Occipital lobe (tissue), 2 donors: ENCODE results near the gene KAT5. TPM values are rescaled to one million over a fixed set of nuclear protein-coding genes. Genes with fewer than 3 reads are reported as not detected.
"Not testable (repeated sequence)": the region's sequence is repeated elsewhere in the genome, so short reads cannot be mapped to it uniquely, and the experiment has no call there.

Source experiments
- DNase-seq: peaks from one replicate; lab custom pipeline; 2025; lab: John Stamatoyannopoulos, UW
- total RNA-seq: library from RNA; depleted of rRNA; stranded (reverse); fragments of >200 nt; gene quantifications from one replicate; pipeline ENCODE4 v1.2.3, GENCODE V29; 2014

KAT5 gene
- total RNA-seq, 1 donor from 2014 or later: 43.8 TPM

DNA sequence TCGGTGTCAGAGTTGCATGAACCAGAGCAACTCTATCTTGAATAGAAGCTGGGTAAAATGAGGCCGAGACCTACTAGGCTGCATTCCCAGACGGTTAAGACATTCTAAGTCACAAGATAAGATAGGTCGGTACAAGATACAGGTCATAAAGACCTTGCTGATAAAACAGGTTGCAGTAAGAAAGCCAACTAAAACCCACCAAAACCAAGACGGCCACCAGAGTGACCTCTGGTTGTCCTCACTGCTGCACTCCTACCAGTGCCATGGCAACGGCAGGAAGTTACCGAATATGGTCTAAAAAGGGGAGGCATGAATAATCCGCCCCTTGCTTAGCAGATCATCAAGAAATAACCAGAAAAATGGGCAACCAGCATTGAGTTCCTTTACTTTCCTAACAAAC lies 2.4 kb upstream of the KAT5 start:
- no peak for DNase-seq

GRCh38 chr11:65710421-65710820 lies 1.6 kb upstream of the KAT5 start:
- no peak for DNase-seq

DNA sequence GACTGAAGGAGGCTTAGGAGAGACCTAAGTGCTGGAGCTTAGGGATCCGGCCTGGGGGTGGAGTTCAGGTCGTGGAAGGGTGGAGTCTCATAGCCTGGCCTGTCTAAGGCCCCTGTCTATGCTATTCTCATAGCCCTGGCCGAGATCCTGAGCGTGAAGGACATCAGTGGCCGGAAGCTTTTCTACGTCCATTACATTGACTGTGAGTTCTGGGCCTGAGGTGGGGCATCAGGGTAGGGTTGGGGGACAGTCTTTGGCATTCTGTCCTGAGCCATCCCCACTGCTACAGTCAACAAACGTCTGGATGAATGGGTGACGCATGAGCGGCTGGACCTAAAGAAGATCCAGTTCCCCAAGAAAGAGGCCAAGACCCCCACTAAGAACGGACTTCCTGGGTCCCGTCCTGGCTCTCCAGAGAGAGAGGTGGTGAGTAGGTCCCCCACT lies 603 bp downstream of the KAT5 start:
- DNase-seq: no peak

GRCh38 chr11:65713212-65713969 lies 1.3 kb downstream of the KAT5 start:
- no peak for DNase-seq

GRCh38 chr11:65714433-65714832 lies 2.4 kb downstream of the KAT5 start:
- no peak for DNase-seq

- no peak for DNase-seq
Observed at GRCh38 chr11:65716302-65716701, 4.2 kb downstream of the KAT5 start.

DNA sequence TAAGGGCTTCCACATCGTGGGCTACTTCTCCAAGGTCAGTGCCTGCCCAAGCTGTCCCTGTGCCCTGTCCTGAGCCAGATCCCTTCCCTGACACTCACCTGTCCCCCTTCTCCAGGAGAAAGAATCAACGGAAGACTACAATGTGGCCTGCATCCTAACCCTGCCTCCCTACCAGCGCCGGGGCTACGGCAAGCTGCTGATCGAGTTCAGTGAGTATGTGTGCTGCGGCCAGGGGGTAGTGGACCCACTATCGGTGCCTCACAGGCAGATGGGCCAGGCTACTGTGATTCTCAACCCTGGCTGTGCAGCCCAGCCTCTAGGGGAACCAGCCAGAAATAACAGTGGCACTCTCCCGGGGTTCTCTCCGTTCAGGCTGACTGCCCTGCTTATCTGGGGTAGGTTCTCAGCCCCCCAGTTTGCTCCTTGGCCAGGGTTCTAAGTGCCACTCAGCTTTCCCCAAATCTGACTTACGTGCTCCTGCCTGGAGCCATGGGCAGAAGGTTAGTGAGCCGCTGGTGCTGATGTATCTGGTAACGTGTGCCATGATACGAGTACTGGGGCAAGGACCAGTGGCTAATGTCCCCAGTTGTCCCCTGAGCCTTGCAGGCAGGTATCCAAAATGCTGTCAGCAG lies 4.8 kb downstream of the KAT5 start:
- no peak for DNase-seq

DNA sequence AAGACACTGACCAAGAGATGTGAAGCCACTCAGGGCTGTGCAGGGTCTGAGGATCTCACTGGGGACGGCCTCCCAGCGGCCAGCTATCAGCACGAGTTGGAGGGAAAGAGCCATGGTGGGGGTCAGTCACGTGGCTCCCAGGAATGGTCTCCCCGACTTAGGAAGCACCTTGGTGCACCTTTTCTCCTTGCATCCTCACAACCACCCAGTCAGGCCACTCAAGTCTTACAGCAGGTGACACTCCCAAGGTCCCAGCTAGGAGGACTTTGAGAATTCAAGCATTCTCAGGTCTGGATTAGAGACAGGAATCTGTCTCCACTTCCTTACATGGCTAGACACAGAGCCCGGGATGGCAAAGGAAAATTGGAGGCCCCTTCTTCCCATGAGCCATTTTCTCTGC lies 5.9 kb downstream of the KAT5 start:
- DNase-seq: no peak

DNA sequence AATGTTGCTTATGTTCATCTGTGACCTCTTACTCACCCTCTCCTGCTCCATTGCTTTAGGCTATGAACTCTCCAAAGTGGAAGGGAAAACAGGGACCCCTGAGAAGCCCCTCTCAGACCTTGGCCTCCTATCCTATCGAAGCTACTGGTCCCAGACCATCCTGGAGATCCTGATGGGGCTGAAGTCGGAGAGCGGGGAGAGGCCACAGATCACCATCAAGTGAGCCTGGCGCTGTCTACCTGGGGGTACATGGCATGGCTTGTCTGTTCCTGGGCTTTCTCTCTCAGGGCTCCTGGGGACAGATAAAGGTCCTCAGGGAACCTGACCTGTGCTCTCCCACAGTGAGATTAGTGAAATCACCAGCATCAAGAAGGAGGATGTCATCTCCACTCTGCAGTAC lies 6.5 kb downstream of the KAT5 start:
- no peak for DNase-seq

- DNase-seq: no peak
Observed at GRCh38 chr11:65718964-65719492, 7.0 kb downstream of the KAT5 start.

DNA sequence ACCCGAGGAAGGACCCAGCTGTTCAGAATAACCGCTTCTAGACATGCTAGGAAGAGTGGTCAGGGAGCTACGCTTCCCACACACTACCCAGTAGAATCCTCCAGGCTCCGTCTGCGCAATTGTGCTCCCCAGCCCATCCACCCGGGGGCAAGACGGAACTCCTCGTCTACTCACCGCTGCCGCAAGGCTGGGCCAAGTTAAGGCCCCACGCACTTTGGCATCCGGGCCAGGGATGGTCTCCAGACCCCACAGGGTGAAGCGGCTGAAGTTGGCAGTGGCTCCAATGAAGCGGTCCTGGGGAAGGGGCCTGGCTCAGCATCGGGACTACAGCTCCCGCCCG lies 7.8 kb downstream of the KAT5 start:
- DNase-seq: no peak

GRCh38 chr11:65720211-65720934 lies 8.3 kb downstream of the KAT5 start, which contains the start of gene RNASEH2C:
RNASEH2C (minus strand) TSS chr11:65720798; CDS start chr11:65720758, 40 bp downstream.
- peak; percentile 77 for DNase-seq

DNA sequence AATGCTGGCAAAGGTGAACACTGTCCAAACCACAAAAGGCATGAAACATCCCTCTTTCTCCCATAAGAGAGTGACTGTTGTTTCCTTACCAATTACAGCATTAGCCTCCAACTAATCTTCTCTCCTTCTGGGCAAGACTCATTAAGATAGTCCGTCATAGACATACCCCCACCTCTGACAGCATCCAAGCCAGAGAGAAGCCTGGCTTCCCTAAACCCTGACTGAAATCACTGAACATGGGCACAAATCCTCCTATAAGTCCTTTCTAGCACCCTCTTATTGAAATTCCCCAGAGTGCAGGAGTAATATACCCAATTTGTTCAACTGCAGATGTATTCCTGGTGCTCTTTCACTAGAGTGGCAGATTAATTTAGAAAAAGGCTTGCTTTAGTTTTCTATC lies 10.2 kb downstream of the KAT5 start:
- DNase-seq: no peak

DNA sequence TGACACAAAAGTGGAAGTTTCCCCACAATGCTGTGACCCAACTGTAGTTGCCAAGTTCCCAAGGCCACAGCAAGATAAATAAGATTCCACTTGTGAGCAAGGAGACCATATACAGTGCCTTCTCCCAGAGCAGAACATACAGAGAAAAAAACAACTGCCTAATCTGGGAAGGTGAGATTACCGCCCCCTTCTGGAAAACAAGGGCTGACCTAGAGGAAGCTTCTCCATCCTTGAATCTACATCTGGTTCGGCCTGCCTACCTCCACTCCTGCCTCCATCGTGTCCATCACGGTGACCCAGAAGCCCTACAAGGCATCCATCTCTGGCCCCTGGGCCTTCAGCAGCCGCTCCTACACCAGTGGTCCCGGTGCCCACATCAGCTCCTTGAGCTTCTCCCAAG lies 14.6 kb downstream of the KAT5 start:
- no peak for DNase-seq

GRCh38 chr11:65727865-65728264 lies 15.8 kb downstream of the KAT5 start:
- DNase-seq: no peak

GRCh38 chr11:65730461-65730860 lies 18.4 kb downstream of the KAT5 start:
- DNase-seq: no peak

DNA sequence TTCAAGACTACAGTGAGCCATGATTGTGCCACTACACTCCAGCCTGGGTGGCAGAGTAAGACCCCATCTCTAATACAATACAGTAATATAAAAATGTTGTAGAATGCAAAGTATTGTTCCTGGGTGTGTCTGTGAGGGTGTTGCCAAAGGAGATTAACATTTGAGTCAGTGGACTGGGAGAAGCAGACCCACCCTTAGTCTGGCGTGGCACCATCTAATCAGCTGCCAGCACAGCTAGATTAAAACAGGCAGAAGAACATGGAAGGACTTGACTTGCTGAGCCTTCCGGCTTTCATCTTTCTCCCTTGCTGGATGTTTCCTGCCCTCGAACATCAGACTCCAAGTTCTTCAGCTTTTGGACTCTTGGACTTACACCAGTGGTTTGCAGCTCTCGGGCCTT lies 23.1 kb downstream of the KAT5 start:
- DNase-seq: not testable (repeated sequence)

DNA sequence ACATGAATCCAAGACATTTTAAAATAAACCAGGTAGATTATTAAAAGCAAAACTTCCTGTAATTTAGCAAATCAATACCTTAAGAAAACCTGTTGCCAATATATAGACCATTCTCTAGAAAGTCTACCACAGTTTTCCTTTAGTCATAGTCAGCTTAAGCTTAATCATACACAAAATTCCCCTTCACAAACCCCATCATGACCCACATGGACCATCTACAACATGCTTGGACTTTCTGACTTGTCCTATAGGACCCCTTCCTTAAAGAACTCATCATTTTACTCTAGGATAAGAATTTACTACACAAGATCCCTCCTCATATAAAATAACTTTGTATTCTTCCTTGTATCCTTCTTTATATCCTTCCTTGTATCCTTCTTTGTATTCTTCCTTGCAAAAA lies 24.8 kb downstream of the KAT5 start:
- no peak for DNase-seq

GRCh38 chr11:65739022-65739421 lies 27.0 kb downstream of the KAT5 start:
- no peak for DNase-seq

GRCh38 chr11:65741185-65741584 lies 29.1 kb downstream of the KAT5 start:
- DNase-seq: no peak

DNA sequence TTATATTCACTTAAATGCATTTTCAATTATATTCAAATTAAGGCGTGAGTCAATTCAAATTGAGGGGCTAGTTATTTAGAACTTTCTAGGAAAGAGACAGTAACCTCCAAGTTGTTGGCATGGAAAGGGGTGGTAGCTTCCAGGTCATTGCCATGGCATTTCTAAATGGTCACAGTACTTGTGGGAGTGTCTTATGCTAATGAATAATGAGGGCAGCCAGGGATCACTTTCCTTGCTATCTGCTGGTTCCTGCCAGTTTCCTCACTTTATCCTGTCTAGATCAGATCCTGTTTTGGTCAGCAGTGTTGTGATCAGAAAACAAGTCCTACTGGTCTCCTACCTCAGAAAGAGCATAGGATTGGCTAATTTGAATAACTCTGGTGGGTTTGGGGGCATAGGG lies 30.3 kb downstream of the KAT5 start:
- no peak for DNase-seq

DNA sequence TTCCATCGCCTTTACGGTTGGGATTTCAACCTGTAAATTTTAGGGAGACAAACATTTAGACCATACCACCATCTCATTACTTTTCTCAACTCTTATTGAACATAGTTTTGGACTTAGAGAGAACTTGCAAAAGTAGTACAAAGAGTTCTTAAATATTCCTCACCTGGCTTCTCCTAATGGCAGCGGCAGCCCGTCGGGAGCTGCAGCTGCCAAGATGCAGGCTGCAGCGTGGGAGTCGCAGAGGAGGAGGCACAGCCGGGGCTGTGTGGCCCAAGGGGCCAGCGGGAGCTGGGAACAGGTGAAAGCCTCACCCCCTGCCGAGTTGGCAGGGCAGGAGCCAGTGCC lies 31.6 kb downstream of the KAT5 start:
- no peak for DNase-seq
